Measurements from ENCODE around the gene SUCO. TPM values are rescaled to one million over a fixed set of nuclear protein-coding genes. Genes with fewer than 3 reads are reported as not detected.

Gene SUCO
- total RNA-seq, 1 donor from 2014 or later = 81.2 TPM

DNA sequence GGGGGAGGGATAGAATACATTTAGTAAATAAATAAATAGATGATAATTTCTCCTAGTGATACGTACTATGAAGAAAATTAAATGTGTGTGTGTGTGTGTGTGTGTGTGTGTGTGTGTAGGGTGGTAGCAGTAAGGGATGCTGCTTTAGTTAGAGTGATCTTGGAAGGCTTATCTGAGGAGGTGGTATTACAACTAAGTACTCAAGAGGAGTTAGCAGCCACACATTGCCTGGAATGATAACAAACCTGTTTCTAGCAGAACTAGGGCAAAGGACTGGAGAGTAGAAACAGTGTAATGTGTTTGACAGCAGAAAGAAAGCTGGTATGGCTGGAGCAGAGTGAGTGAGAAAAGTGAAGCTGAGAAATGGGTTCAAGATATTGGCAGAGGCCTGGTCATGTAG lies 67.7 kb downstream of the SUCO start:
- DNase-seq (ENCODE audit: low spot score) = no peak
- Mint-ChIP-seq H3K27ac (ENCODE audit: unreplicated experiment) (peak overlapping the region; percentile 12), H3K9me3 (ENCODE audit: unreplicated experiment) (no peaks in the 10 kb centered on the region), H3K36me3 (ENCODE audit: low read depth, unreplicated experiment) (peaks cover 34% of the 10 kb centered on the region), H3K4me1 (ENCODE audit: unreplicated experiment) (peaks cover 5% of the 10 kb centered on the region), H3K27me3 (ENCODE audit: unreplicated experiment) (peaks cover 1% of the 10 kb centered on the region), H3K4me3 (ENCODE audit: unreplicated experiment) (peak overlapping the region; percentile 56)
- TF ChIP-seq, protein P1, sequence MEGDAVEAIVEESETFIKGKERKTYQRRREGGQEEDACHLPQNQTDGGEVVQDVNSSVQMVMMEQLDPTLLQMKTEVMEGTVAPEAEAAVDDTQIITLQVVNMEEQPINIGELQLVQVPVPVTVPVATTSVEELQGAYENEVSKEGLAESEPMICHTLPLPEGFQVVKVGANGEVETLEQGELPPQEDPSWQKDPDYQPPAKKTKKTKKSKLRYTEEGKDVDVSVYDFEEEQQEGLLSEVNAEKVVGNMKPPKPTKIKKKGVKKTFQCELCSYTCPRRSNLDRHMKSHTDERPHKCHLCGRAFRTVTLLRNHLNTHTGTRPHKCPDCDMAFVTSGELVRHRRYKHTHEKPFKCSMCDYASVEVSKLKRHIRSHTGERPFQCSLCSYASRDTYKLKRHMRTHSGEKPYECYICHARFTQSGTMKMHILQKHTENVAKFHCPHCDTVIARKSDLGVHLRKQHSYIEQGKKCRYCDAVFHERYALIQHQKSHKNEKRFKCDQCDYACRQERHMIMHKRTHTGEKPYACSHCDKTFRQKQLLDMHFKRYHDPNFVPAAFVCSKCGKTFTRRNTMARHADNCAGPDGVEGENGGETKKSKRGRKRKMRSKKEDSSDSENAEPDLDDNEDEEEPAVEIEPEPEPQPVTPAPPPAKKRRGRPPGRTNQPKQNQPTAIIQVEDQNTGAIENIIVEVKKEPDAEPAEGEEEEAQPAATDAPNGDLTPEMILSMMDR (IDR thresholded peaks at IDR 0.05; ENCODE audit: unreplicated experiment) = no peak

DNA sequence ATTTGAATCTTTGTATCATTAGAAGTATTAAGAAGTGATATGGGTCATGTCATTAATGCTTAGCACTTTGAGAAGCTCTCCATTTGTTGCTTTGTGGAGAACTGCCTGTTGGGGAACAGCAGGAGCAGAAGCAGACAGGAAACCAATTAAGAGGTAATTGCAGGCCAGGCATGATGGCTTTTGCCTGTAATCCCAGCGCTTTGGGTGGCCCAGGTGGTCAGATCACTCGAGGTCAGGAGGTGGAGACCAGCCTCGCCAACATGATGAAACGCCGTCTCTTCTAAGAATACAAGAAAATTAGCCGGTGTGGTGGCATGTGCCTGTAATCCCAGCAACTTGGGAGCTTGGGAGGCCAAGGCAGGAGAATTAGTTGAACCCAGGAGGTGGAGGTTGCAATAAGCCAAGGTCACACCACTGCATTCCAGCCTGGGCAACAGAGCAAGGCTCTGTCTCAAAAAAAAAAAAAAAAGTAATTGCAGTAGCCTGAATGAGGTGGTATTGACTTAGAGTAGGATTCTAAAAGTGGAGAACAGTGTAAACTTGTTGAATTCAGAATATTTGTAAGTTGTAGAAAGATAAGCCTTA lies 68.2 kb downstream of the SUCO start:
- no peak for DNase-seq (ENCODE audit: low spot score)
- H3K27ac Mint-ChIP-seq (ENCODE audit: unreplicated experiment) = peak overlapping the region; percentile 12
- H3K4me1 Mint-ChIP-seq (ENCODE audit: unreplicated experiment) = peaks cover 5% of the 10 kb centered on the region
- H3K9me3 Mint-ChIP-seq (ENCODE audit: unreplicated experiment) = no peaks in the 10 kb centered on the region
- peaks cover 1% of the 10 kb centered on the region for H3K27me3 Mint-ChIP-seq (ENCODE audit: unreplicated experiment)
- TF ChIP-seq, protein P1 (IDR thresholded peaks at IDR 0.05; ENCODE audit: unreplicated experiment) = no peak
- no peak overlapping the region for H3K4me3 Mint-ChIP-seq (ENCODE audit: unreplicated experiment)
- peaks cover 29% of the 10 kb centered on the region for H3K36me3 Mint-ChIP-seq (ENCODE audit: low read depth, unreplicated experiment)

DNA sequence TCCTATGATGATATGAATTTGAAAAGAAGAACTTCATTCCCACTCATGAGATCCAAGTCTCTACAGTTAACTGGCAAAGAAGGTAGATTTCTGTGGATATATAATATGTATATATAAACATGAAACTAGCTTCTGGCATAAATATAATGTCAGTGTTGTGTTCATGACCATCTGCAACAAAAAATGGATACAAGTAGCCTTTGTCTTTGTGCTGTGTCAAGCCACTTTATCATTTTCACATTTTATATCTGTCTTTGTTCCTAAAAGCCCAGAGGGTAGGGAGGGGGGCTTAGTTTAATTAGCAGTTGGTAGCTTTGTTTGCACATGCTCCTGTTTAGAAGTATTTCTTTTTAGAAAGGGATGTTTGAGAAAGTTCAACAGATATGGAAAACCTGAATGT lies 69.8 kb downstream of the SUCO start:
- TF ChIP-seq, protein P1 (IDR thresholded peaks at IDR 0.05; ENCODE audit: unreplicated experiment) = no peak
- H3K9me3 Mint-ChIP-seq (ENCODE audit: unreplicated experiment) = no peaks in the 10 kb centered on the region
- no peak overlapping the region for H3K27ac Mint-ChIP-seq (ENCODE audit: unreplicated experiment)
- peaks cover 10% of the 10 kb centered on the region for H3K4me1 Mint-ChIP-seq (ENCODE audit: unreplicated experiment)
- H3K36me3 Mint-ChIP-seq (ENCODE audit: low read depth, unreplicated experiment) = peaks cover 14% of the 10 kb centered on the region
- peaks cover 1% of the 10 kb centered on the region for H3K27me3 Mint-ChIP-seq (ENCODE audit: unreplicated experiment)
- DNase-seq (ENCODE audit: low spot score) = no peak
- no peak overlapping the region for H3K4me3 Mint-ChIP-seq (ENCODE audit: unreplicated experiment)

DNA sequence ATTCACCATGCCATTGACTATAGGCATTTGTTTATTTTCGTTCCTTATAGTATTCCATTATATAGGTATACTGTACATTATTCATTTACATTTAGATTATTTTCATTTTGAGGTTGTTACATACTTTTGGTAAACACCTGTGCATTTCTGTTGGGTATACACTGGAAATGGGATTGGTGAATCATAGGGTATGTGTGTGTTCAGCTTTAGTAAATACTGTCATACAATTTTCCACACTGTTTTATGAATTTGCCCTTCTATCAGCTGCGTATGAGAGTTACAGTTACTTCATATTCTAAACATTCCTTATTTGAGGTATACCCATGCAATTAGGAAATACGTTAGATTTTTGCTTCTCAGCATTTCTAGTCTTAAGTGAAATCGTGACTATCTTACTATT lies 70.9 kb downstream of the SUCO start:
- no peak for DNase-seq (ENCODE audit: low spot score)
- Mint-ChIP-seq H3K9me3 (ENCODE audit: unreplicated experiment) (no peaks in the 10 kb centered on the region), H3K36me3 (ENCODE audit: low read depth, unreplicated experiment) (peaks cover 12% of the 10 kb centered on the region), H3K4me1 (ENCODE audit: unreplicated experiment) (peaks cover 16% of the 10 kb centered on the region), H3K27me3 (ENCODE audit: unreplicated experiment) (peaks cover 1% of the 10 kb centered on the region), H3K4me3 (ENCODE audit: unreplicated experiment) (no peak overlapping the region), H3K27ac (ENCODE audit: unreplicated experiment) (no peak overlapping the region)
- TF ChIP-seq, protein P1 (IDR thresholded peaks at IDR 0.05; ENCODE audit: unreplicated experiment) = no peak

DNA sequence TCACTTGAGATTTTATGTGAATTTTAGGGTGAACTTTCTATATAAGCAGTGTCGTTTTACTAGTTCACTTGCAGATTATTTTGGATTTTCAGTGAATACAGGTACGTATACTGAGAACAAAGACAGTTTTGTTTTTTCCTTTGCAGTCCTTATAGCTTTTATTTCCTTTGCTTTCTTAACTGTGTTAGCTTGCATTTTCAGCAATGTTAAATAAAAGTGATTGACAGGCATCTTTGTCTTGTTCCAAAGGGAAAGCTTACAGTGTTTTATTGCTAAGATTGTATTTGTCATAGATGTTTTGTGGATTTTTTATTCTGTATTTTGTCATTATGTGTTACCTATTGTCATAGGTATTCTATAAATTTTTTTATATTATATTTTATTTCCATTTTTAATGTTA lies 72.7 kb downstream of the SUCO start:
- Mint-ChIP-seq H3K36me3 (ENCODE audit: low read depth, unreplicated experiment) (peaks cover 19% of the 10 kb centered on the region), H3K9me3 (ENCODE audit: unreplicated experiment) (no peaks in the 10 kb centered on the region), H3K4me1 (ENCODE audit: unreplicated experiment) (peaks cover 28% of the 10 kb centered on the region), H3K27ac (ENCODE audit: unreplicated experiment) (no peak overlapping the region), H3K4me3 (ENCODE audit: unreplicated experiment) (no peak overlapping the region), H3K27me3 (ENCODE audit: unreplicated experiment) (no peaks in the 10 kb centered on the region)
- TF ChIP-seq, protein P1 (IDR thresholded peaks at IDR 0.05; ENCODE audit: unreplicated experiment) = no peak
- DNase-seq (ENCODE audit: low spot score) = no peak

Measured in endothelial cell (in vitro differentiated cells).